Measurements from ENCODE around the gene TVP23A.

The TVP23A gene

GRCh38 chr16:10852948-10853347 is 34.4 kb upstream of the TVP23A start:
- Histone ChIP-seq H3K27ac (no peak overlapping the region), H3K4me2 (ENCODE audit: low read length) (no peak overlapping the region), H3K4me1 (no peaks in the 10 kb centered on the region), H3K4me3 (ENCODE audit: low read depth, low read length) (no peak overlapping the region), H3K36me3 (ENCODE audit: control insufficient read depth, insufficient read depth, low read length) (no peaks in the 10 kb centered on the region), H3K9ac (no peak overlapping the region), H3K9me3 (ENCODE audit: control insufficient read depth, low read length) (no peaks in the 10 kb centered on the region), H2AFZ (no peak overlapping the region), H3K79me2 (no peaks in the 10 kb centered on the region), H3K27me3 (ENCODE audit: control insufficient read depth, insufficient read depth, low read length) (no peaks in the 10 kb centered on the region)
- TF ChIP-seq CTCF (IDR thresholded peaks at IDR 0.05) = no peak

DNA sequence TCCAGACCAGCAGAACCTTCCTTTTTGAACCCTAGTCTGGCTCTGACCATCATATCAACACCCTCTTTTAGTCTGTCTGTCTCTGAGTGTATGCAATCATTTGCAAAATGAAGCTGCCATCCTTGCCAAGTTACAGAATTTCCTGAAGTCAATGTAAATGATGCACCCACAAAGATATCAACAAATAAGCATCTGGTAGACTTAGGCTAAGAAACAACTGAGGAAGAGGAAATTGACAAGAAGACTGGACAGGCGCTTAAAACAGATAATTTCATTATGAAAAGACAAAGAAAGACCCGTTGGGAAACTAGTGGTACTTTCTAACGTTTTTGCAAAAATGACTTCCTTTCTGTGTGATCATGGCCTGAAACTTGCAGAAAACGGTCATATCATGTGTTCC is 33.7 kb upstream of the TVP23A start:
- TF ChIP-seq CTCF (IDR thresholded peaks at IDR 0.05) = no peak

GRCh38 chr16:10851512-10851911 is 32.9 kb upstream of the TVP23A start:
- Histone ChIP-seq H2AFZ (no peak overlapping the region), H3K9ac (no peak overlapping the region), H3K27ac (no peak overlapping the region), H3K4me2 (ENCODE audit: low read length) (no peak overlapping the region), H3K4me3 (ENCODE audit: low read depth, low read length) (no peak overlapping the region), H3K27me3 (ENCODE audit: control insufficient read depth, insufficient read depth, low read length) (no peaks in the 10 kb centered on the region), H3K9me3 (ENCODE audit: control insufficient read depth, low read length) (no peaks in the 10 kb centered on the region), H3K36me3 (ENCODE audit: control insufficient read depth, insufficient read depth, low read length) (no peaks in the 10 kb centered on the region), H3K79me2 (no peaks in the 10 kb centered on the region), H3K4me1 (no peaks in the 10 kb centered on the region)
- TF ChIP-seq CTCF (IDR thresholded peaks at IDR 0.05) = no peak

More for the DNA sequence above, 33.7 kb upstream of the TVP23A start:
- no peaks in the 10 kb centered on the region for H3K27me3 ChIP-seq (ENCODE audit: control insufficient read depth, insufficient read depth, low read length)
- H3K4me2 ChIP-seq (ENCODE audit: low read length) = no peak overlapping the region
- H3K79me2 ChIP-seq = no peaks in the 10 kb centered on the region
- no peak overlapping the region for H3K4me3 ChIP-seq (ENCODE audit: low read depth, low read length)
- no peaks in the 10 kb centered on the region for H3K4me1 ChIP-seq
- no peaks in the 10 kb centered on the region for H3K36me3 ChIP-seq (ENCODE audit: control insufficient read depth, insufficient read depth, low read length)
- no peak overlapping the region for H2AFZ ChIP-seq
- no peaks in the 10 kb centered on the region for H3K9me3 ChIP-seq (ENCODE audit: control insufficient read depth, low read length)
- no peak overlapping the region for H3K27ac ChIP-seq
- no peak overlapping the region for H3K9ac ChIP-seq

DNA sequence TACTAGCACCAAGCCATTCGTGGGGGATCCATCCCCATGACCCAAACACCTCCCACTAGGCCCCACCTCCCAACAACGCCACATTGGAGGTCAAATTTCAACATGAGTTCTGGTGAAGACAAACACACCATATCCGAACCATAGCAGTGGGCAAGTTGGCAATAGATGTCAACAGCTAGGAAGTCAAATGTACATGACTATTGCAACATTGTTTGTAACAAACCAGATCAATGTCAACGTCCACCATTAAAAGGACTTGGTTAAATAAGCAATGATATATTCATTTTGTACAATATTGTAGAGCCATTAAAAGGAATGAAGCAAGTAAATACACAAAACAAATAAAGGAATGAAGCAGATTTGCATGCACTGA is 31.9 kb upstream of the TVP23A start:
- no peak overlapping the region for H3K27ac ChIP-seq
- no peaks in the 10 kb centered on the region for H3K27me3 ChIP-seq (ENCODE audit: control insufficient read depth, insufficient read depth, low read length)
- H2AFZ ChIP-seq = no peak overlapping the region

More for the DNA sequence above, 31.9 kb upstream of the TVP23A start:
- H3K4me3 ChIP-seq (ENCODE audit: low read depth, low read length) = no peak overlapping the region
- no peaks in the 10 kb centered on the region for H3K36me3 ChIP-seq (ENCODE audit: control insufficient read depth, insufficient read depth, low read length)
- no peak overlapping the region for H3K9ac ChIP-seq
- H3K4me2 ChIP-seq (ENCODE audit: low read length) = no peak overlapping the region
- no peak for TF ChIP-seq CTCF (IDR thresholded peaks at IDR 0.05)
- H3K79me2 ChIP-seq = no peaks in the 10 kb centered on the region
- H3K4me1 ChIP-seq = no peaks in the 10 kb centered on the region
- no peaks in the 10 kb centered on the region for H3K9me3 ChIP-seq (ENCODE audit: control insufficient read depth, low read length)
